ENCODE results near the gene REL. TPM values are rescaled to one million over a fixed set of nuclear protein-coding genes. Genes with fewer than 3 reads are reported as not detected.

REL gene
- total RNA-seq, 2 donors from 2014 or later, result 11.7 to 15.9 TPM

DNA sequence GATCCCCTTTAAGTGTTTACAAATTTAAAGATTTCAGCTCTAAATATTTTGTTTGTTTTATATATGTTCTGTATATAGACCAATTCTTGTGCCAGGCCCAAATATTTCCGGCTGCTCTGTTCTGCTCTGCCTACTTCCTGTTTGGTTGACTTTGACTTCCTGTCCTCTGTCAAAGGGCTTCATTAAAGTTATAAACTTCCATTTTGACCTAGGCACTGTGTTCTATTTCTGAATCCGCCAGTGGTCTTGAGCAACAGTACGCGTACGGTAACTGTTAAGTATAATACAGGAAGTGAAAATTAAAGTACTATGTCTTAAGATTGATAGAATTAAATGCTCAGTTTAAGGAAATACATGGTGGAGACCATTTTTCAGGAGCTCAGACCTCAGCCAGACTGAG lies 13.5 kb upstream of the REL start:
- Mint-ChIP-seq H3K4me1 (peaks cover 4% of the 10 kb centered on the region), H3K27me3 (ENCODE audit: insufficient read depth) (no peaks in the 10 kb centered on the region), H3K36me3 (ENCODE audit: low read depth) (no peaks in the 10 kb centered on the region), H3K4me3 (no peak overlapping the region), H3K27ac (no peak overlapping the region), H3K9me3 (no peaks in the 10 kb centered on the region)
- Histone ChIP-seq H3K27ac (ENCODE audit: low read depth, low read length) (no peak overlapping the region), H3K4me1 (ENCODE audit: control insufficient read depth, insufficient read depth, low read length) (no peaks in the 10 kb centered on the region), H3K27me3 (ENCODE audit: control insufficient read depth, insufficient read depth, low read length, poor library complexity, severe bottlenecking) (no peaks in the 10 kb centered on the region), H3K9me3 (ENCODE audit: control insufficient read depth, low read length) (no peaks in the 10 kb centered on the region), H3K9ac (ENCODE audit: extremely low read depth, low read length, poor library complexity, severe bottlenecking) (no peak overlapping the region), H3K4me3 (ENCODE audit: low read length) (no peak overlapping the region), H3K36me3 (ENCODE audit: control insufficient read depth, insufficient read depth, low read length) (no peaks in the 10 kb centered on the region)
- TF ChIP-seq, protein P1, sequence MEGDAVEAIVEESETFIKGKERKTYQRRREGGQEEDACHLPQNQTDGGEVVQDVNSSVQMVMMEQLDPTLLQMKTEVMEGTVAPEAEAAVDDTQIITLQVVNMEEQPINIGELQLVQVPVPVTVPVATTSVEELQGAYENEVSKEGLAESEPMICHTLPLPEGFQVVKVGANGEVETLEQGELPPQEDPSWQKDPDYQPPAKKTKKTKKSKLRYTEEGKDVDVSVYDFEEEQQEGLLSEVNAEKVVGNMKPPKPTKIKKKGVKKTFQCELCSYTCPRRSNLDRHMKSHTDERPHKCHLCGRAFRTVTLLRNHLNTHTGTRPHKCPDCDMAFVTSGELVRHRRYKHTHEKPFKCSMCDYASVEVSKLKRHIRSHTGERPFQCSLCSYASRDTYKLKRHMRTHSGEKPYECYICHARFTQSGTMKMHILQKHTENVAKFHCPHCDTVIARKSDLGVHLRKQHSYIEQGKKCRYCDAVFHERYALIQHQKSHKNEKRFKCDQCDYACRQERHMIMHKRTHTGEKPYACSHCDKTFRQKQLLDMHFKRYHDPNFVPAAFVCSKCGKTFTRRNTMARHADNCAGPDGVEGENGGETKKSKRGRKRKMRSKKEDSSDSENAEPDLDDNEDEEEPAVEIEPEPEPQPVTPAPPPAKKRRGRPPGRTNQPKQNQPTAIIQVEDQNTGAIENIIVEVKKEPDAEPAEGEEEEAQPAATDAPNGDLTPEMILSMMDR (conservative IDR thresholded peaks at IDR 0.05), result no peak
- WGBS, 2 experiments (ENCODE audit: insufficient coverage in 1 of 2, insufficient read length in 1 of 2), result 75 to 77% methylated on average over 4 to 5 of the region's 5 CpGs
- DNase-seq, result no peak

DNA sequence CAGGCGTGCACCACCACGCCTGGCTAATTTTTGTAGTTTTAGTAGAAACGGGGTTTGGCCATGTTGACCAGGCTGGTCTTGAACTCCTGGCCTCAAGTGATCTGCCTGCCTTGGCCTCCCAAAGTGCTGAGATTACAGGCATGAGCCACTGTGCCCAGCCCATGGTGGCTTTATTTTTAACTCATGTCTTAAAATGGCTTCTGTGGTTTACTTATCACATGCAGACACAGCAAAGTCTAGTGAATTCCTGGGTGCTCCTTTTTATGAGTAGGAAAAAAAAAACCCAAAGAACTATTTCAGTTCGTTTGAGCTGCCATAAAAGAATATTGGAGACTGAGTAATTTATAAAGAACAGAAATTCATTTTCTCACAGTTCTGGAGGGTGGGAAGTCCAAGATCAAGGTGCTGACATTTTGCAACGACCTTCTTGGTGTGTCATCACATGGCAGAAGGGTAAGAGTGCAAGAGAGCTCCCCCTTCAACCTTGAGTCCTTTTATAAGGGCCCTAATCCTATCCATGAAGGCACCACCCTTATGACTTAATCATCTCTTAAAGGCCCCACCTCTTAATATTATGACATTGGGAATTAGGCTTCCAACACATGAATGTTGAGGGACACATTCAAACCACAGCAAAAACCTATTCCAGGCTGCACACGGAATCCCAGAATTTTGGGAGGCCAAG lies 12.6 kb upstream of the REL start:
- 89 to 90% methylated on average over 5 to 6 of the region's 6 CpGs for WGBS, 2 experiments (ENCODE audit: insufficient coverage in 1 of 2, insufficient read length in 1 of 2)
- H3K27me3 ChIP-seq (ENCODE audit: control insufficient read depth, insufficient read depth, low read length, poor library complexity, severe bottlenecking), result no peaks in the 10 kb centered on the region

DNA sequence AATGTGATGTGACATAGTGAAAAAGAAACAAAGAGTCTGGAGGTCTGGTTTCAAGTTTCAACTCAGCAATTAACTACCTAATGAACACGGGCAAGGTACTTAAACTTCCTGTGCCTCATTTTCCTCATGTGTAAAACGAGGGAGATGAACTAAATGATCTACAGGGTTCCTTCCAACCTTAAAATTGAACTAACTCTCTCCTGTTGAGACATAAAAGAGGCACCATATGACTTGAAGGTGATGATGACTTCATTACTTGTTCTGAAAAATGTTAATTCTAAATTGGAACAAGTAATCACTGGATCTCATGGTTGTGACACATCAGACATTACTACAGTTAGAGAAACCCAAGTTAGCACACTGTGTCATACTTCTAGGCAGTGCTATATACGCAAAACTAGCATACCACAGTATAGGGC lies 8.9 kb upstream of the REL start:
- no peak for DNase-seq

More for the DNA sequence above, 12.6 kb upstream of the REL start:
- no peak overlapping the region for H3K9ac ChIP-seq (ENCODE audit: extremely low read depth, low read length, poor library complexity, severe bottlenecking)
- no peaks in the 10 kb centered on the region for H3K9me3 Mint-ChIP-seq
- no peaks in the 10 kb centered on the region for H3K4me1 ChIP-seq (ENCODE audit: control insufficient read depth, insufficient read depth, low read length)
- TF ChIP-seq, protein P1 (conservative IDR thresholded peaks at IDR 0.05), result no peak
- H3K27ac Mint-ChIP-seq, result no peak overlapping the region
- H3K27me3 Mint-ChIP-seq (ENCODE audit: insufficient read depth), result no peaks in the 10 kb centered on the region
- no peaks in the 10 kb centered on the region for H3K36me3 ChIP-seq (ENCODE audit: control insufficient read depth, insufficient read depth, low read length)
- no peaks in the 10 kb centered on the region for H3K36me3 Mint-ChIP-seq (ENCODE audit: low read depth)
- no peak overlapping the region for H3K27ac ChIP-seq (ENCODE audit: low read depth, low read length)
- H3K4me3 Mint-ChIP-seq, result no peak overlapping the region
- H3K9me3 ChIP-seq (ENCODE audit: control insufficient read depth, low read length), result no peaks in the 10 kb centered on the region
- H3K4me3 ChIP-seq (ENCODE audit: low read length), result no peak overlapping the region
- H3K4me1 Mint-ChIP-seq, result peaks cover 4% of the 10 kb centered on the region
- DNase-seq, result no peak

More for the DNA sequence above, 8.9 kb upstream of the REL start:
- TF ChIP-seq, protein P1 (conservative IDR thresholded peaks at IDR 0.05), result no peak
- Histone ChIP-seq H3K4me3 (ENCODE audit: low read length) (no peak overlapping the region), H3K4me1 (ENCODE audit: control insufficient read depth, insufficient read depth, low read length) (no peaks in the 10 kb centered on the region), H3K36me3 (ENCODE audit: control insufficient read depth, insufficient read depth, low read length) (no peaks in the 10 kb centered on the region), H3K27me3 (ENCODE audit: control insufficient read depth, insufficient read depth, low read length, poor library complexity, severe bottlenecking) (no peaks in the 10 kb centered on the region), H3K27ac (ENCODE audit: low read depth, low read length) (no peak overlapping the region), H3K9ac (ENCODE audit: extremely low read depth, low read length, poor library complexity, severe bottlenecking) (no peak overlapping the region), H3K9me3 (ENCODE audit: control insufficient read depth, low read length) (no peaks in the 10 kb centered on the region)
- Mint-ChIP-seq H3K36me3 (ENCODE audit: low read depth) (no peaks in the 10 kb centered on the region), H3K27me3 (ENCODE audit: insufficient read depth) (peaks cover 2% of the 10 kb centered on the region), H3K9me3 (no peaks in the 10 kb centered on the region), H3K4me3 (no peak overlapping the region), H3K4me1 (no peaks in the 10 kb centered on the region), H3K27ac (no peak overlapping the region)
- WGBS, 2 experiments (ENCODE audit: insufficient coverage in 1 of 2, insufficient read length in 1 of 2), result 85 to 89% methylated on average over 2 to 3 of the region's 3 CpGs
